ENCODE results near the gene MED29.

MED29 gene

GRCh38 chr19:39427707-39428106 lies 36.5 kb downstream of the MED29 start:
- H3K4me3 ChIP-seq (ENCODE audit: low read length) = no peak overlapping the region
- no peak for DNase-seq (ENCODE audit: low read depth)
- no peak for TF ChIP-seq CTCF (conservative IDR thresholded peaks at IDR 0.05; ENCODE audit: low read depth, low read length)

GRCh38 chr19:39428283-39429112 lies 37.3 kb downstream of the MED29 start:
- peak; percentile 60 for DNase-seq (ENCODE audit: low read depth)
- no peak overlapping the region for H3K4me3 ChIP-seq (ENCODE audit: low read length)
- TF ChIP-seq CTCF (conservative IDR thresholded peaks at IDR 0.05; ENCODE audit: low read depth, low read length) = no peak

- DNase-seq (ENCODE audit: low read depth) = peak; percentile 88
- H3K4me3 ChIP-seq (ENCODE audit: low read length) = no peak overlapping the region
- TF ChIP-seq CTCF (conservative IDR thresholded peaks at IDR 0.05; ENCODE audit: low read depth, low read length) = no peak
Observed at GRCh38 chr19:39430675-39431593, 39.8 kb downstream of the MED29 start.

- no peak for TF ChIP-seq CTCF (conservative IDR thresholded peaks at IDR 0.05; ENCODE audit: low read depth, low read length)
- no peak overlapping the region for H3K4me3 ChIP-seq (ENCODE audit: low read length)
- no peak for DNase-seq (ENCODE audit: low read depth)
Observed at GRCh38 chr19:39432677-39433025, 41.5 kb downstream of the MED29 start.

GRCh38 chr19:39433480-39434079 lies 42.4 kb downstream of the MED29 start:
- no peak for TF ChIP-seq CTCF (conservative IDR thresholded peaks at IDR 0.05; ENCODE audit: low read depth, low read length)
- no peak for DNase-seq (ENCODE audit: low read depth)
- H3K4me3 ChIP-seq (ENCODE audit: low read length) = no peak overlapping the region

- peak overlapping the region; percentile 99 for H3K4me3 ChIP-seq (ENCODE audit: low read length)
- DNase-seq (ENCODE audit: low read depth) = no peak
- no peak for TF ChIP-seq CTCF (conservative IDR thresholded peaks at IDR 0.05; ENCODE audit: low read depth, low read length)
Observed at GRCh38 chr19:39434123-39435076, 43.2 kb downstream of the MED29 start.

Measured in retinal pigment epithelial cell (primary cell).